Pons (tissue), 1 donor: ENCODE data around the gene TNK1.

ENCODE experiments used
- DNase-seq: peaks from one replicate; pipeline ENCODE4 v3.0.0-alpha.2; 2016; ENCODE audit warnings: low spot score

Gene TNK1

GRCh38 chr17:7435676-7436555 is 55.0 kb downstream of the TNK1 start:
- DNase-seq = no peak

- peak; percentile 66 for DNase-seq
Observed at GRCh38 chr17:7436556-7437368, 55.9 kb downstream of the TNK1 start.

- no peak for DNase-seq
Observed at GRCh38 chr17:7437369-7437863, 56.5 kb downstream of the TNK1 start.

GRCh38 chr17:7437950-7438614 is 57.2 kb downstream of the TNK1 start:
- no peak for DNase-seq

GRCh38 chr17:7438656-7439460 is 58.0 kb downstream of the TNK1 start:
- no peak for DNase-seq
